GM19467 (cell line): Measurements from ENCODE around the gene NWD2.
"Not testable (repeated sequence)": the region's sequence is repeated elsewhere in the genome, so short reads cannot be mapped to it uniquely, and the experiment has no call there.

Source experiments
- ATAC-seq: cut with Tn5 transposase; IDR thresholded peaks from one replicate; pipeline ENCODE4 v1.9.1; 2021; ENCODE audit warnings: mild to moderate bottlenecking, moderate library complexity; ENCODE audit not compliant: unreplicated experiment

The NWD2 gene

GRCh38 chr4:37244583-37245390 is at the start of gene NWD2:
NWD2 (plus strand) TSS chr4:37244743; CDS start chr4:37245068, 325 bp downstream.
- ATAC-seq: no peak

- no peak for ATAC-seq
Measured at GRCh38 chr4:37197899-37198298, 46.6 kb upstream of the NWD2 start.

GRCh38 chr4:37204740-37205139 is 39.8 kb upstream of the NWD2 start:
- not testable (repeated sequence) for ATAC-seq

GRCh38 chr4:37216209-37216608 is 28.3 kb upstream of the NWD2 start:
- ATAC-seq: no peak

- no peak for ATAC-seq
Measured at GRCh38 chr4:37219242-37219641, 25.3 kb upstream of the NWD2 start.

GRCh38 chr4:37219990-37220389 is 24.6 kb upstream of the NWD2 start:
- no peak for ATAC-seq

- no peak for ATAC-seq
Measured at GRCh38 chr4:37220685-37221084, 23.9 kb upstream of the NWD2 start.

- no peak for ATAC-seq
Measured at GRCh38 chr4:37223732-37224131, 20.8 kb upstream of the NWD2 start.

GRCh38 chr4:37224854-37225253 is 19.7 kb upstream of the NWD2 start:
- no peak for ATAC-seq

GRCh38 chr4:37225778-37226177 is 18.8 kb upstream of the NWD2 start:
- ATAC-seq: no peak

GRCh38 chr4:37232315-37232714 is 12.2 kb upstream of the NWD2 start:
- no peak for ATAC-seq

- no peak for ATAC-seq
Measured at GRCh38 chr4:37236165-37236564, 8.4 kb upstream of the NWD2 start.

GRCh38 chr4:37241647-37242046 is 2.9 kb upstream of the NWD2 start:
- no peak for ATAC-seq

GRCh38 chr4:37243051-37243450 is 1.5 kb upstream of the NWD2 start:
- ATAC-seq: no peak

- no peak for ATAC-seq
Measured at GRCh38 chr4:37243722-37244582, 591 bp upstream of the NWD2 start.

GRCh38 chr4:37245391-37245954 is 930 bp downstream of the NWD2 start:
- no peak for ATAC-seq

- no peak for ATAC-seq
Measured at GRCh38 chr4:37246891-37247290, 2.3 kb downstream of the NWD2 start.

GRCh38 chr4:37258221-37258620 is 13.7 kb downstream of the NWD2 start:
- no peak for ATAC-seq

GRCh38 chr4:37268319-37268718 is 23.8 kb downstream of the NWD2 start:
- no peak for ATAC-seq

- ATAC-seq: no peak
Measured at GRCh38 chr4:37279121-37279520, 34.6 kb downstream of the NWD2 start.

- no peak for ATAC-seq
Measured at GRCh38 chr4:37279894-37280592, 35.5 kb downstream of the NWD2 start.
